Activated naive CD4-positive, alpha-beta T cell treated with anti-CD3 and anti-CD28 coated beads, Interleukin-2, amount 50 U/mL, for 24 hours (primary cell): ENCODE results near the gene OR1I1.
"Not testable (repeated sequence)": the region's sequence is repeated elsewhere in the genome, so short reads cannot be mapped to it uniquely, and the experiment has no call there.

Source experiments
- H3K27ac Mint-ChIP-seq: one replicate; pipeline ENCODE4 v1.8.0; 2021; ENCODE audit warnings: mild to moderate bottlenecking, mixed read lengths
- H3K27me3 Mint-ChIP-seq: one replicate; pipeline ENCODE4 v1.8.0; 2021; ENCODE audit warnings: mixed read lengths
- H3K36me3 Mint-ChIP-seq: one replicate; pipeline ENCODE4 v1.8.0; 2021; ENCODE audit warnings: mixed read lengths
- H3K4me1 Mint-ChIP-seq: one replicate; pipeline ENCODE4 v1.8.0; 2021; ENCODE audit warnings: mixed read lengths
- H3K4me3 Mint-ChIP-seq: one replicate; pipeline ENCODE4 v1.8.0; 2021; ENCODE audit warnings: mild to moderate bottlenecking, mixed read lengths
- H3K9me3 Mint-ChIP-seq: one replicate; pipeline ENCODE4 v1.8.0; 2021; ENCODE audit warnings: mixed read lengths

Gene OR1I1

GRCh38 chr19:15080002-15080401, 2.0 kb upstream of the OR1I1 start:
- H3K27me3 Mint-ChIP-seq: peaks cover 14% of the 10 kb centered on the region
- H3K27ac Mint-ChIP-seq, H3K4me1 Mint-ChIP-seq, H3K4me3 Mint-ChIP-seq, H3K36me3 Mint-ChIP-seq, H3K9me3 Mint-ChIP-seq: not testable (repeated sequence)

GRCh38 chr19:15087182-15087581, 5.2 kb downstream of the OR1I1 start:
- no peaks in the 10 kb centered on the region for H3K36me3 Mint-ChIP-seq
- no peak overlapping the region for H3K4me3 Mint-ChIP-seq
- H3K27ac Mint-ChIP-seq: no peak overlapping the region
- peaks cover 16% of the 10 kb centered on the region for H3K27me3 Mint-ChIP-seq
- H3K9me3 Mint-ChIP-seq: no peaks in the 10 kb centered on the region
- peaks cover 2% of the 10 kb centered on the region for H3K4me1 Mint-ChIP-seq

GRCh38 chr19:15091918-15092753, 10.1 kb downstream of the OR1I1 start:
- Mint-ChIP-seq H3K27ac (no peak overlapping the region), H3K27me3 (peaks cover 4% of the 10 kb centered on the region), H3K9me3 (no peaks in the 10 kb centered on the region), H3K36me3 (no peaks in the 10 kb centered on the region), H3K4me3 (no peak overlapping the region), H3K4me1 (peaks cover 6% of the 10 kb centered on the region)

- Mint-ChIP-seq H3K9me3 (no peaks in the 10 kb centered on the region), H3K27me3 (no peaks in the 10 kb centered on the region), H3K4me1 (peaks cover 6% of the 10 kb centered on the region), H3K4me3 (no peak overlapping the region), H3K36me3 (no peaks in the 10 kb centered on the region), H3K27ac (no peak overlapping the region)
Observed at GRCh38 chr19:15093001-15093400, 11.0 kb downstream of the OR1I1 start.

- no peaks in the 10 kb centered on the region for H3K36me3 Mint-ChIP-seq
- H3K4me3 Mint-ChIP-seq: no peak overlapping the region
- H3K27ac Mint-ChIP-seq: no peak overlapping the region
- H3K27me3 Mint-ChIP-seq: no peaks in the 10 kb centered on the region
- H3K9me3 Mint-ChIP-seq: no peaks in the 10 kb centered on the region
- peaks cover 6% of the 10 kb centered on the region for H3K4me1 Mint-ChIP-seq
Observed at GRCh38 chr19:15096223-15096622, 14.2 kb downstream of the OR1I1 start.

- not testable (repeated sequence) for H3K36me3 Mint-ChIP-seq, H3K27ac Mint-ChIP-seq, H3K4me1 Mint-ChIP-seq, H3K27me3 Mint-ChIP-seq, H3K9me3 Mint-ChIP-seq, H3K4me3 Mint-ChIP-seq
Observed at GRCh38 chr19:15097980-15098379, 16.0 kb downstream of the OR1I1 start.

GRCh38 chr19:15098460-15098859, 16.4 kb downstream of the OR1I1 start:
- Mint-ChIP-seq H3K27me3 (no peaks in the 10 kb centered on the region), H3K4me3 (no peak overlapping the region), H3K4me1 (no peaks in the 10 kb centered on the region), H3K36me3 (peaks cover 1% of the 10 kb centered on the region), H3K27ac (no peak overlapping the region), H3K9me3 (no peaks in the 10 kb centered on the region)

- H3K9me3 Mint-ChIP-seq: no peaks in the 10 kb centered on the region
- H3K27me3 Mint-ChIP-seq: no peaks in the 10 kb centered on the region
- peaks cover 3% of the 10 kb centered on the region for H3K36me3 Mint-ChIP-seq
- H3K4me3 Mint-ChIP-seq: no peak overlapping the region
- no peaks in the 10 kb centered on the region for H3K4me1 Mint-ChIP-seq
- H3K27ac Mint-ChIP-seq: no peak overlapping the region
Observed at GRCh38 chr19:15099017-15099582, 17.1 kb downstream of the OR1I1 start.

GRCh38 chr19:15101479-15102082, 19.6 kb downstream of the OR1I1 start:
- H3K4me3 Mint-ChIP-seq: no peak overlapping the region
- no peak overlapping the region for H3K27ac Mint-ChIP-seq
- H3K27me3 Mint-ChIP-seq: peaks cover 5% of the 10 kb centered on the region

GRCh38 chr19:15104003-15104402, 22.0 kb downstream of the OR1I1 start:
- H3K27ac Mint-ChIP-seq: no peak overlapping the region
- H3K4me3 Mint-ChIP-seq: no peak overlapping the region
- no peaks in the 10 kb centered on the region for H3K9me3 Mint-ChIP-seq
- H3K4me1 Mint-ChIP-seq: peaks cover 20% of the 10 kb centered on the region
- peaks cover 8% of the 10 kb centered on the region for H3K36me3 Mint-ChIP-seq
- H3K27me3 Mint-ChIP-seq: peaks cover 11% of the 10 kb centered on the region

More at GRCh38 chr19:15101479-15102082, 19.6 kb downstream of the OR1I1 start:
- peaks cover 8% of the 10 kb centered on the region for H3K36me3 Mint-ChIP-seq
- H3K4me1 Mint-ChIP-seq: peaks cover 6% of the 10 kb centered on the region
- H3K9me3 Mint-ChIP-seq: no peaks in the 10 kb centered on the region

GRCh38 chr19:15104411-15104810, 22.4 kb downstream of the OR1I1 start:
- Mint-ChIP-seq H3K27me3 (peaks cover 11% of the 10 kb centered on the region), H3K4me1 (peaks cover 20% of the 10 kb centered on the region), H3K9me3 (no peaks in the 10 kb centered on the region), H3K27ac (no peak overlapping the region), H3K4me3 (no peak overlapping the region), H3K36me3 (peaks cover 8% of the 10 kb centered on the region)

GRCh38 chr19:15105044-15105443, 23.0 kb downstream of the OR1I1 start:
- Mint-ChIP-seq H3K4me3 (no peak overlapping the region), H3K36me3 (peaks cover 8% of the 10 kb centered on the region), H3K27ac (no peak overlapping the region), H3K9me3 (no peaks in the 10 kb centered on the region), H3K27me3 (peaks cover 11% of the 10 kb centered on the region), H3K4me1 (peaks cover 20% of the 10 kb centered on the region)

GRCh38 chr19:15107061-15108010, 25.3 kb downstream of the OR1I1 start, which contains the start of gene SYDE1:
Gene SYDE1 (plus strand): TSS chr19:15107401. CDS start chr19:15107434, 33 bp downstream.
- Mint-ChIP-seq H3K4me3 (peak within 1 kb of the TSS; percentile 87), H3K27me3 (peaks cover 11% of the 10 kb centered on the region), H3K36me3 (peaks cover 8% of the 10 kb centered on the region), H3K27ac (peak within 1 kb of the TSS; percentile 23), H3K4me1 (peaks cover 20% of the 10 kb centered on the region), H3K9me3 (no peaks in the 10 kb centered on the region)

- Mint-ChIP-seq H3K4me1 (peaks cover 20% of the 10 kb centered on the region), H3K4me3 (peak overlapping the region; percentile 55), H3K9me3 (no peaks in the 10 kb centered on the region), H3K27ac (peak overlapping the region; percentile 23), H3K36me3 (peaks cover 8% of the 10 kb centered on the region), H3K27me3 (peaks cover 11% of the 10 kb centered on the region)
Observed at GRCh38 chr19:15108145-15108844, 26.3 kb downstream of the OR1I1 start.
